ENCODE data around the gene MGLL. TPM values are rescaled to one million over a fixed set of nuclear protein-coding genes. Genes with fewer than 3 reads are reported as not detected.

MGLL gene
- total RNA-seq, 2 experiments from 2014 or later, result 3.4 to 5.0 TPM

DNA sequence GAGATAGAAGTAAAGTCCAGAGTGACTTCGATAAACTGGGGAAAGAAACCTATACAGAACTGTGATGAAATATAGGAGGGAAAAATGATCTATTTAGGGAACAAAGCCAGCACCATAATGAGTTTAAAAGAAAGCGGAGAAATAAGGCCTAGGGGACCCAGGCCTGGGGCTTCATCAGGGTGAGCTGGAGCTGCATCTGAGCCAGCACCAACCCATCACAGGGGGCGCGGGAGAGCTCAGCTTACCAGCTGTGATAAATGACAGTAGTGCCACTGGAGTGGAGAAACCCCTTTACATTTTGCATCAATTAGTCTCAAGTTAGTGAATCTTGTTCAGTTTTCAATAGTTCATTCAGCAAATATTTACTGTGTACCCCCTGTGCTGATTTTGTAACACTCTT lies 172.1 kb downstream of the MGLL start:
- CTCF ChIA-PET, result interaction anchor here (1.3 to 3.7 kb wide), 3 partner anchors 11 to 179 kb away, joined by 4 to 15 read pairs (median 9); no protein-coding TSS in a partner anchor
- no peaks in the 10 kb centered on the region for H3K36me3 Mint-ChIP-seq
- no peaks in the 10 kb centered on the region for H3K4me1 Mint-ChIP-seq
- H3K27ac Mint-ChIP-seq, result no peak overlapping the region
- no peaks in the 10 kb centered on the region for H3K9me3 Mint-ChIP-seq (ENCODE audit: low read depth)
- peaks cover 5% of the 10 kb centered on the region for H3K27me3 Mint-ChIP-seq
- ATAC-seq, result no peak
- H3K4me3 Mint-ChIP-seq, result no peak overlapping the region
- no peak for DNase-seq

DNA sequence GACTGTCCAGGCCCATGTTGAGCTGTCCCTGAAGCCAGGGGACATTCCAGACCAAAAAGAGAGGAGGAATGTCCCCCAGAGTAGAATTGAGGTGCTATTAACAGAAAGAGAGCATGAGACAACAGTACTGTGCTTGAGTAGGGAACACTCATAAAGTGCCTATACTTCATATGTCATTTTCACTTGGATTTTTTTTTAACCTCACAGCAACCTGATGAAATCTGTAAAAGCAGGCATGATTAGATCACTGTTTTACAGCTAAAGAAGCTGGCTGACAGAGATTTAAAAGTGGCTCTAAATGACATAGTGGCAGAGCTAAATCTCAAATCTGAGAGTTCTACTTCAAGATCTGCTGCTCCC lies 174.5 kb downstream of the MGLL start:
- no peak overlapping the region for H3K27ac Mint-ChIP-seq
- no peaks in the 10 kb centered on the region for H3K4me1 Mint-ChIP-seq
- H3K9me3 Mint-ChIP-seq (ENCODE audit: low read depth), result no peaks in the 10 kb centered on the region
- DNase-seq (no peak), ATAC-seq (no peak)
- H3K36me3 Mint-ChIP-seq, result no peaks in the 10 kb centered on the region
- no peaks in the 10 kb centered on the region for H3K27me3 Mint-ChIP-seq
- no peak overlapping the region for H3K4me3 Mint-ChIP-seq
- CTCF ChIA-PET, result interaction anchor here (1.1 to 1.2 kb wide), 2 partner anchors 11 to 32 kb away, joined by 3 read pairs; no protein-coding TSS in a partner anchor

DNA sequence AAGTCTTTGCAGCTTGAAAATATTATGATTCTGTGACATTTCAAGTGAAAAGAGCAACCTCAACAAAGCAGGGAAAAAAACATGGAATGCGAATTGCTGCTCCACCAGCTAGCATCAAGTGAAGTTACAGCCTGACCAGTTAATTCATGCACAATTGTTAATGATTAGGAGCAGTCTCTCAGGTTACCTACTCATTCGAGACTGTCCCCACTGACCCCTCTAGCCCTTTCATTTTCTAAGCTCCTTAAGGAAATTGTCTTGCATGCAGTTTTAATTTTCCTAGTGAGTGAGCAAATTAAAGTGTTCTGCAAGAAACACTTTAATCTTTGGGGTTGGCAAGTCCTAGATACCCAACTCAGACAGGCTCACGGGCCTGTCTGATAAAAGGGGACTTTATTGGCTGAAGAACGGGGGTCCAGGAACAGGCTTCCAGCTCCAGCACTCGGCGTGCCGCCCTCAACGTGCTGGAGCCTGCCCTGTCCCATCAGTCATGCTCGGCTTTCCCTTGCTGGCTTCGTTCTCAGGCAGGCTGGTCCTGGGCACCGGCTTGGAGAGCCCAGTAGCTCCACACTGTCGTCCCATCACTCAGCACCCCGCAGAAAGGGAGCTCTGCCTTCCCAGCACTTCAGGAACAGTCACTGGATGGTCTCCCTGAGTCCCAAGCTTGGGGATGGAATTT lies 175.0 kb downstream of the MGLL start:
- Mint-ChIP-seq H3K4me1 (no peaks in the 10 kb centered on the region), H3K9me3 (ENCODE audit: low read depth) (no peaks in the 10 kb centered on the region), H3K27me3 (no peaks in the 10 kb centered on the region), H3K27ac (no peak overlapping the region), H3K4me3 (no peak overlapping the region), H3K36me3 (no peaks in the 10 kb centered on the region)
- CTCF ChIA-PET, result interaction anchor here (1.1 to 1.2 kb wide), 2 partner anchors 11 to 32 kb away, joined by 3 read pairs; no protein-coding TSS in a partner anchor
- DNase-seq (no peak), ATAC-seq (no peak)

DNA sequence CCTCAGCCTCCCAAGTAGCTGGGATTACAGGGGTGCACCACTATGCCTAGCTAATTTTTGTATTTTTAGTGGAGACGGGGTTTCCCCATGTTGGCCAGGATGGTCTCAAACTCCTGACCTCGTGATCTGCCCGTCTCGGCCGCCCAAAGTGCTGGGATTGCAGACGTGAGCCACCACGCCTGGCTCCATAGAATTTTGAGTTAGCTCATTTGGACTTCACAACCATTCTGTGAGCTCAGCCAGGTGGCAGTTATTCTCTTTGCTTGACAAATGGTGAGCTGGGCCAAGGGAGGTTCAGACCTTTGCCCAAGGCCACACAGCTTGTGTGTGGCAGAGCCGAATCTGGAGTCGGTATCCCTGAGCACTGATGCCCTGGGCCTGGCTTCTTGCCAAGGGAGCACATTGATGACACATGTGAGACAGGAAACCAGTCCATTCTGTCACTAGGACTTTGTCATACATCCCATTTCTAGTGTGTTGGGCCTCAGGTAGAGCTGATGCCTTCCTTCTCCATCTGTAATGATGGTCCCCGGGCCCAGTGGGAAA lies 175.7 kb downstream of the MGLL start:
- CTCF ChIA-PET, result interaction anchor here (0.8 to 1.7 kb wide), 3 partner anchors 10 to 71 kb away, joined by 3 read pairs; no protein-coding TSS in a partner anchor
- no peak for ATAC-seq
- Mint-ChIP-seq H3K27ac (no peak overlapping the region), H3K36me3 (no peaks in the 10 kb centered on the region), H3K27me3 (no peaks in the 10 kb centered on the region), H3K9me3 (ENCODE audit: low read depth) (no peaks in the 10 kb centered on the region), H3K4me1 (no peaks in the 10 kb centered on the region), H3K4me3 (no peak overlapping the region)
- no peak for DNase-seq

DNA sequence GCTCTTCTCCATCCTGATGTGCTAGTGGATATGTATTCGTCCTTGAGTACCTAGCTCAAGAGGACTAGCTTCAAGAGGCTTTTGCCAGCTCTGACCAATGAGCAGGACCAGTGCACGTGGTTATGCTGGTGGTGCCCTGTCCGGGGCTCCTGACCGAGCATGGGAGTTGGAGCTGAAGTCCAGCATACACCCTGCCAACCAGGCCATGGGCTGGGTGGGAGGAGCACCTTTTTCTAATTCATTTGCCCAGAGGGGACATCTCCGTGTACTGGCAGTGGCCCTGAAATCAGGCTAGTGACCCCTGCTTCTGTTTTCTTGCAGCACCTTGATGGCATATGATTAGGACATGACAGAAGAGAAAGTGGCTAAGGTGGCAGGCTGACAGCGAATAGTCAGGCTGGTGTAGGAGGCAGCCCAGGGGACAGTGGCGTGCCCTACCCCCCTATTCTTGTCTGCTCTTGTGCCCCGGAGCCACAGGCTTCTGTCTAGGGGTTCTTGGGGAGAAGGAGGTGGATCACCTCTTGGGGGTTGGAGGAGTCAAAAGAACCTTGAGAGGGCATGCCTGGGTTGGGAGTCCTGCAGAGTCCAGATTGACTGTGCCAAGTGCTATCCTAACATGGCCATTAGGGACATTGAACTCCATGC lies 176.8 kb downstream of the MGLL start:
- Mint-ChIP-seq H3K4me1 (no peaks in the 10 kb centered on the region), H3K36me3 (no peaks in the 10 kb centered on the region), H3K4me3 (no peak overlapping the region), H3K27me3 (no peaks in the 10 kb centered on the region), H3K9me3 (ENCODE audit: low read depth) (no peaks in the 10 kb centered on the region), H3K27ac (no peak overlapping the region)
- no peak for DNase-seq
- CTCF ChIA-PET, result interaction anchor here (1.6 to 1.7 kb wide), 2 partner anchors 9 to 70 kb away, joined by 3 to 6 read pairs; no protein-coding TSS in a partner anchor
- no peak for ATAC-seq

DNA sequence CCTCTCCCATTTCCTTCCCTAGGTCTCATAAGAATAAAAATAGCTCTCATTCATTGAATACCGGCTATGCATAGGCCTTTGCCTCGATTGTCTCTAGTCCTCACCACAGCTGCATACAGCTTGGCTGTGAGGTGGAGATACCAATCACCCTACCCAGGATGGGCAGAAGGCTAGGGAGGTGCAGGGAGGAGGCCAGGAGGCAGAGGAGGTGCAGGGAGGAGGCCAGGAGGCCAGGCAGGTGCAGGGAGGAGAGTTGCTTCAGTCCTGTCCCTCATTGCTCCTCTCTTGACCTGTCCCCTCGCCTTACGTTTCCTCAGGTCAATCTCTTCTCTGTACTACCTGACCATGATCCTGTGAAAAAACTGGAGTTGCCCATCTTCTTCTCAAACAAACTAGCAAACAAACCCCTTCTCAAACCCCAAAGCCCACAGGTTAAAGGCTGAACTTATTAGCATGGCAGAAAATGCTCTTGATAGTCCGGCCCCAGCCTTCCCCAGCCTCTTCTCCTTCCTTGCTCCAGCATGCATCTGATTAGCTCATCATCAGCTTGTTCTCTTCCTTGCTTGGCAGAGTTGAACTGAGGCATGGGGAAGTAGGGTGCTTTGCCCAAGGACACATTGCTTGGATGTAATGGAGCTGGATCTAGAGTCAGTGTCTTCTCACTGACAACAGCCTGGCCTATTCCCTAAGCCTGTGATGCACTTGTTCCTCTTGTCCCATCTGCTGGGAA lies 177.5 kb downstream of the MGLL start:
- H3K4me3 Mint-ChIP-seq, result no peak overlapping the region
- no peak overlapping the region for H3K27ac Mint-ChIP-seq
- ATAC-seq (no peak), DNase-seq (no peak)
- H3K36me3 Mint-ChIP-seq, result no peaks in the 10 kb centered on the region
- no peaks in the 10 kb centered on the region for H3K9me3 Mint-ChIP-seq (ENCODE audit: low read depth)
- no peaks in the 10 kb centered on the region for H3K4me1 Mint-ChIP-seq
- CTCF ChIA-PET, result interaction anchor here (1.6 to 1.7 kb wide), 2 partner anchors 8 to 70 kb away, joined by 3 to 6 read pairs; no protein-coding TSS in a partner anchor
- no peaks in the 10 kb centered on the region for H3K27me3 Mint-ChIP-seq

DNA sequence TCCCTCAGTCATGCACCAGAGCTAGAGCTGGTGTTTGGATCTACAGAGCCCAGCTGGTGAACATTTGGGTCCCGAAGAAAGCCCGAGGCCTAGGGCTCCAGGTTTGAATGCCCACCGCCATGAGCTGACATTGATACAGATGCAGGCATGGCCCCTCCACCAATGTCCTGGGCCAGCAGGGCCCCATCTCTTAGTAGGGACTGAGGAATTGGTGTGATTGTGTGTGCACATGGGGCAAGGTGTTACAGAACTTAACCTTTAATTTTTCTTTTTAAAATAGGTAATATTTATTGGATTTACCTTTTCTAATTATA lies 182.3 kb downstream of the MGLL start:
- ATAC-seq, result no peak
- Mint-ChIP-seq H3K36me3 (no peaks in the 10 kb centered on the region), H3K27ac (no peak overlapping the region), H3K9me3 (ENCODE audit: low read depth) (no peaks in the 10 kb centered on the region), H3K4me3 (no peak overlapping the region), H3K27me3 (peaks cover 2% of the 10 kb centered on the region), H3K4me1 (peaks cover 31% of the 10 kb centered on the region)
- CTCF ChIA-PET, result interaction anchor here (1.2 kb wide), 1 partner anchor 12 kb away, joined by 3 read pairs; no protein-coding TSS in a partner anchor
- DNase-seq, result no peak

DNA sequence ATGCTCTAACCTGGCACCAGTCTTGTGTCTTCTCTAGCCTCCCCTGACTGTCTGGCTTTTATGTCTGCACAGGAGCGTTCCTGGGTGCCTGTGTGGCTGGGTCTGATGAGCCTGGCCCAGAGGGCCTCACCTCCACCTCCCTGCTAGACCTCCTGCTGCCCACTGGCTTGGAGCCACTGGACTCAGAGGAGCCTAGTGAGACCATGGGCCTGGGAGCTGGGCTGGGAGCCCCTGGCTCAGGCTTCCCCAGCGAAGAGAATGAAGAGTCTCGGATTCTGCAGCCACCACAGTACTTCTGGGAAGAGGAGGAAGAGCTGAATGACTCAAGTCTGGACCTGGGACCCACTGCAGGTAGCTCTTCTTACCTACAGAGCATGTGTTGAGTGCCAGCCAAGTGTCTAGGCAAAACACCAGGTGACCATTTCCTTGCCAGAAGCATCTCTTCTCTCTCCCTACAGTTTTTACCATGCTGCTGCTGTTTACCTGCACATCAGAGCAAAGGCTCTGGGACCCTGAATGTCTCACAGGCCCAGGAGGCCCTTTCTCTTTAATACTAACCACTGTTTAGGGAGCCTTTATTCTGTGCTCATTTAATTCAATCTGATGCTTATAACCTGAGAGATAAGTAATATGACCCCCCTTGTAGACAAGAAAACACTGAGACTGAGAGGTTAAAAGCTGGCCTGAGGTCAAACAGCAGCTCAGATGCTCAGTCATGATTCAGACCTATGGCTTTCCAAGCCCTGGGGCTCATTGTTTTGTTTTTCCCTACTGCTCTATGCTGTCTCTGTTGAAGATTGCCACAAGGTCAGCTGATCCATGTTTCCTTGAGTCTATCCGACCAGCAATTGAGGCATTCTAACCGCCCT lies 182.9 kb downstream of the MGLL start:
- ATAC-seq (no peak), DNase-seq (no peak)
- H3K27ac Mint-ChIP-seq, result no peak overlapping the region
- H3K36me3 Mint-ChIP-seq, result no peaks in the 10 kb centered on the region
- no peak overlapping the region for H3K4me3 Mint-ChIP-seq
- CTCF ChIA-PET, result interaction anchor here (0.8 to 1.2 kb wide), 2 partner anchors 13 to 65 kb away, joined by 3 read pairs; no protein-coding TSS in a partner anchor
- peaks cover 31% of the 10 kb centered on the region for H3K4me1 Mint-ChIP-seq
- peaks cover 4% of the 10 kb centered on the region for H3K27me3 Mint-ChIP-seq
- H3K9me3 Mint-ChIP-seq (ENCODE audit: low read depth), result no peaks in the 10 kb centered on the region

Other genes starting within 250 kb of the MGLL start
- 10 to 100 TPM; 32.8 to 34.5 TPM for gene TPRA1, start 231.8 kb downstream of the MGLL start, total RNA-seq
- gene MCM2, start 224.1 kb downstream of the MGLL start, total RNA-seq, result 100 to 1,000 TPM; 183 to 227 TPM
- gene PODXL2, start 193.3 kb downstream of the MGLL start, total RNA-seq, result 1 to 10 TPM; 1.4 to 2.2 TPM
- gene ABTB1, start 149.6 kb downstream of the MGLL start, total RNA-seq, result 10 to 100 TPM; 16.0 to 19.4 TPM
- gene KBTBD12, start 92.7 kb upstream of the MGLL start, total RNA-seq, result not detected
- gene SEC61A1, start 229.9 kb upstream of the MGLL start, total RNA-seq, result 100 to 1,000 TPM; 123 to 178 TPM